Activated T-cell treated with anti-CD3 and anti-CD28 coated beads for 48 hours (primary cell): ENCODE measurements around the gene CEACAM19.
"Not testable (repeated sequence)": the region's sequence is repeated elsewhere in the genome, so short reads cannot be mapped to it uniquely, and the experiment has no call there.

ENCODE experiments used
- DNase-seq: peaks from one replicate; pipeline ENCODE4 v3.0.0-alpha.2; 2020; ENCODE audit warnings: low read depth

CEACAM19 gene

DNA sequence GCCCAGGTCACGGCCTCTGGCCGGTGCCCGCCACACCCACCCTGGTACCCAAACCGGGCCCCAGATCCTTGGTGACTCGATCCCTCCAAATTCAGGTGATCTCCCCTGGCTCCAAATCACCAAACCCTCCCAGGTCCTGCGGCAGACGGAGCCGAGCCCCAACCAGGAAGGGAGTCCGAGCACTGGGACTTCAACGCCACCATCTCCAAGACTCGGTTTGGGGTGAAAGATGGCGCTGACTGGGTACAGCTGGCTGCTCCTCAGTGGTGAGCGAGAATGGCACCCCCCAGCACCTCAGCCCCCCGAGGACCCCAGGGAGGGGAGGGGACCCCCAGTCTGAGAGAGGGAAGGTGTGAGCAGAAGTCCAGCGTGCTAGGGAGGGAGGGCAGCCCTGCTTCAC, 29.9 kb downstream of the CEACAM19 start:
- DNase-seq, result no peak

DNA sequence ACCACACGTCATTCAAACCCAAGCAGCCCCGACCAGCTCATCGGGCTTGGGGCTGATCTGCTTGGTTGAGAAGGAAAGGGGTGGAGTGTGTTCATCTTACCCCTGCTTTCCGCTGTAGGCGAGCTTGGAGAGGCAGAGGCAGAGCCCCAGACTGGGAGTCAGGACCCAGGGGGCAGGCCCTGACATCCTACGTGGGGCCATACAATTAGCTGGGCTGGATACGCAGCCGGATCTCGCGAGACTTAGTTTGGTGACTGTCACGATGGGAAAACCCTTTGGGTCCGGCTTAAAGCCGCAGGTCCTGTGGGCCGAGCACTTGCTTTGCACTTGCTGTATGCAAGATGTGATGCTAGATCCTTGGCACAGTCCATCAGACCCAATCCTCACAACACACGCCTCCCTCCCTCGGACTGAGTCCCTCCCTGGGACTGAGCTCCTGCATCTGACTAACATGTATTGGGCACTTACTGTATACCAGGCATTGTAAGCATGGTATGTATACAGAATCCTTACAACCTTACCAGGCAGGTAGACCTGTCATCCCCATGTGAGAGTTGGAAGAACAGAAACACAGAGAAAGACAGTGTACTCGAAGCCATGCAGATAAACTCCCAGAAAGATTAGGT, 31.4 kb downstream of the CEACAM19 start:
- no peak for DNase-seq

DNA sequence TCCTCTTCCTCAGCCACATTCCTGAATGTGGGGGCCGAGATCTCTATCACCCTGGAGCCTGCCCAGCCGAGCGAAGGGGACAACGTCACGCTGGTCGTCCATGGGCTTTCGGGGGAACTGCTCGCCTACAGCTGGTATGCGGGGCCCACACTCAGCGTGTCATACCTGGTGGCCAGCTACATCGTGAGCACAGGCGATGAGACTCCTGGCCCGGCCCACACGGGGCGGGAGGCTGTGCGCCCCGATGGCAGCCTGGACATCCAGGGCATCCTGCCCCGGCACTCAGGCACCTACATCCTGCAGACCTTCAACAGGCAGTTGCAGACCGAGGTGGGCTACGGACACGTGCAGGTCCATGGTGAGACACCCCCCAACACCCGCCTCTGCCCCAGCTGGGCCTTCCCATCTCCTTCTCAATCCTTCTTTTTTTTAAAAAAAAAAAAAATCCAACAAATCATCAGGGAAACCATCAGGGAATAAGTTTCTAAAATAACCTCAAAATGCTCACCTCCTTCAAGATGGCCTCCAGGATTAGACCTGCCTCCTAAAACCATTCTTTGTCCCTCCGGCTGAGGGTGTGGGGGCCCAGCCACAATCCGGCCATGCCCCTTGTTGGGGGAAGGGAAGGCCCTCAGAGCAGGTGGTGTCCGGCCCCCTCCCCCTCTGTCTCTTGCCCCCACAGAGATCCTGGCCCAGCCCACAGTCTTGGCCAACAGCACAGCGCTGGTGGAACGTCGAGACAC, 32.2 kb downstream of the CEACAM19 start:
- no peak for DNase-seq

DNA sequence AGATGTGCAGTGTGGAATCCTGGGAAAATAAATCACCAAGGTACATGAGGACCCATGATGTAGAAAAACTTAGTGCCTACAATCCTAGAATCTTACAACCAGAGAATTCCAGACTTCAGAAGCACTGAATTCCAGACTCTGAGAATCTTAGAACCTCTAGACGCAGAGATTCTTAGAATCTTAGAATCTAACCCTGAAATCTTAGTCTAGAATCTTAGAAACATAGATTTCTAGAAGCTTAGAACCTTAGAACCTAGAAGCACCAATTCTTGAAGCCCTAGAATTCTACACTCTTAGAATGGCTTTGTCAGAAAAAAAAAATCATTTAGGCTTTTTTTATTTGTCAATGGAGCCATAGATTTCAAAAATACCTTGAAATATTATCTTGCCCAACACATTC, 33.7 kb downstream of the CEACAM19 start:
- DNase-seq, result no peak

DNA sequence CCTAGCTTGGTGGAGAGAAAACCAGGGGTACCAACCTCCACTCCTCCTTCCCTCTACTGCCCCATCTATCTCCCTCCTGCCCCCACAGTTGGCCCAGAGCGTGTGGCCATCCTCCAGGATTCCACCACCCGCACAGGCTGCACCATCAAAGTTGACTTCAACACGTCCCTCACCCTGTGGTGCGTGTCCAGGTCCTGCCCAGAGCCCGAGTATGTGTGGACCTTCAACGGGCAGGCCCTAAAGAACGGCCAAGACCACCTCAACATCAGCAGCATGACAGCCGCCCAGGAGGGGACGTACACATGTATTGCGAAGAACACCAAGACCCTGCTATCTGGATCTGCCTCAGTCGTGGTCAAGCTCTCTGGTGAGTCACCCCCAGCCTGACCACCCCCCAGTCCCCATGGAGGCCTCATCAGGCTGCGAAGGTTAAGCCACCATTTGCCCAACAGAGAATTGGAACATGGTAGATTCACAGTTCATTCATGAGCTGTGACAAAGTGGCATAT, 34.3 kb downstream of the CEACAM19 start:
- DNase-seq, result no peak

DNA sequence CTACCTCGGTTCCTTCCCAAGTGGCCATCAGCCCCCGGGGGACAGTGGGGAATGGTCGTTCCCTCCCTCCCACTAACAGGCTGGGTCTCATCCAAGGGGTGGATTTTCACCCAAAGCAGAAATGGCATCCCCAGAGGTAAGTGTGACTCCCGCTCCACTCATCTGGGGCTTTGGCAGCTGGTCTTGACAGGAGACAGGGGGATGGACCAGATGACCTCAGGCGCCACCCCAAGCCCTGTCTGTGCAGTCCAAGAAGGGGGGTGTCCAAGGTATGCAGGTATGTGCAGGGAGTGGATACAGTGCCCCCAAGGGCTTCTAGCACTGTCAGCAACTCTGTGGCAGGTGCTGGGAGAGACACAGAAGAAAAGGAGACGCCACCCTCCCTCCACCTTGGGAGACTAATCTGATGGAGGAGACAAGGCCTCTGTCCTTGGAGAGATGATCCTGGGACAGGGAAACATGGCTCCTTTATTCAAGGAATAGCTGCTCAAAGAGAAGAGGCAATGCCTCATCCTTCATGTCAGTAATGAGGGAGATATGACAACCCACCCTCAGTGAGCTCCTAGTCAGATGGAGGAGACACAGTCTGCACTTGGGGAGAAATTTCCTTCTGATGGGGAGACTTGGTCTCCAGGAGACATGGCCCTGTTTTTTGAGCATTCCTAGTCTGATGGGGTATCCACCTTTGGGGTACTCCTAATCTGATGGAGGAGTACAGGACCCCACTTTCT, 35.4 kb downstream of the CEACAM19 start:
- no peak for DNase-seq

DNA sequence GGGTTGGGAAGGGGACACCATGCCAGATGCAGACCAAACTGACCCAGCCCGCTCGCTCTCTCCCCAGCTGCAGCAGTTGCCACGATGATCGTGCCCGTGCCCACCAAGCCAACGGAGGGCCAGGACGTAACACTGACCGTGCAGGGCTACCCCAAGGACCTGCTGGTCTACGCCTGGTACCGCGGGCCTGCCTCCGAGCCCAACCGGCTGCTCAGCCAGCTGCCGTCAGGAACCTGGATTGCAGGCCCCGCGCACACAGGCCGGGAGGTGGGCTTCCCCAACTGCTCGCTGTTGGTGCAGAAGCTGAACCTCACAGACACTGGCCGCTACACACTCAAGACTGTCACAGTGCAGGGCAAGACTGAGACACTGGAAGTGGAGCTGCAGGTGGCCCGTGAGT, 36.5 kb downstream of the CEACAM19 start:
- DNase-seq, result no peak

DNA sequence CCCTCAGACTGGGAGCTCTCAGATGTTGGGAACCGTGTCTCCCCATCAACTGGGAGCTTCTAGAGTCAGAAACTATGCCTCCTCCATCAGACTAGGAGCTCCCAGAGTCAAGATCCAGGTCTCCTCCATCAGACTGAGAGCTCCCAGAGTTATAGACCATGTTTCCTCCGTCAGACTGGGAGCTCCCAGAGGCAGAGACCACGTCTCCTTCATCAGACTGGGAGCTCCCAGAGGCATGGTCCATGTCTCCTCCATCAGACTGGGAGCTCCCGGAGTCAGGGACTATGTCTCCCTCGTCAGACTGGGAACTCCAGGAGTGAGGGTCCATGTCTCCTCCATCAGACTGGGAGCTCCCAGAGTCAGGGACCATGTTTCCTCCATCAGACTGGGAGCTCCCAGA, 37.7 kb downstream of the CEACAM19 start:
- DNase-seq, result no peak

DNA sequence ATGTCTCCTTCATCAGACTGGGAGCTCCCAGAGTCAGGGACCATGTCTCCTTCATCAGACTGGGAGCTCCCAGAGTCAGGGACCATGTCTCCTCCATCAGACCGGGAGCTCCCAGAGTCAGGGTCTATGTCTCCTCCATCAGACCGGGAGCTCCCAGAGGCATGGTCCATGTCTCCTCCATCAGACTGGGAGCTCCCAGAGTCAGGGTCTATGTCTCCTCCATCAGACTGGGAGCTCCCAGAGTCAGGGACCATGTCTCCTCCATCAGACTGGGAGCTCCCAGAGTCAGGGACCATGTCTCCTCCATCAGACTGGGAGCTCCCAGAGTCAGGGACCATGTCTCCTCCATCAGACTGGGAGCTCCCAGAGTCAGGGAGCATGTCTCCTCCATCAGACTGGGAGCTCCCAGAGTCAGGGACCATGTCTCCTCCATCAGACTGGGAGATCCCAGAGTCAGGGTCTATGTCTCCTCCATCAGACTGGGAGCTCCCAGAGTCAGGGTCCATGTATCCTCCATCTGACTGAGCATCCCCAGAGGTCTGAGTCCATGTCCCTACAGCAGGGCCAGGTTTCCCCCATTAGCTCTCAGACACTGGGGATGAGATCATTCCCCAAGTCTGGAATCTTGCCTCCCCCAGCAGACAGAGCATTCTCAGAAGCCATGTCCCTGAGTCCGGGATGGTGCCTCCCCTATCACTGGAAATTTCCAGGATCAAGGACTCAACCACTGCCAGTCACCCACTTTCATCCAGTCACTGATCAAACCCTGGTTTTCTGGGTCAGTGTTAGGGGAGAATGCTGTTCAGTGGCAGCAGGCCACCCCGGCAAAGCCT, 38.4 kb downstream of the CEACAM19 start:
- not testable (repeated sequence) for DNase-seq

DNA sequence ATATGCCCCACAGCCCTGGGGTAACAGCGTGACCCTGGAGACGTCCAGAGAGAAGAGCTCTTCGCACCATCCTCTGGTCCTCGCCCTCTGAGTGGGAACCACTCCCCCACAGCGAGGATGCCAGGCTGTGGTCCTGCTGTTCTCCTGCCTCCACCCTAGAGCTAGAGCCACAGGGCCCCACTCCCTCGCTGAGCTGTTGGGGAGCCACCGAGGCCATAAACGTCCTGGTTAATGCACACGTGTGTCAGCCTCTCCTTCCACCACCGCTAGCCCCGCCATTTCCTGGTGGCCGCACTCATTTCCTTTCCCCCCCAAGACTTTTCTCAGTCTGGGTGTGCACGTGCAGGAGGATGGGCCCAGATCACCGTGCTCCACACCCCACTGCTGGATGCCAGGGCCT, 39.2 kb downstream of the CEACAM19 start:
- DNase-seq, result no peak

DNA sequence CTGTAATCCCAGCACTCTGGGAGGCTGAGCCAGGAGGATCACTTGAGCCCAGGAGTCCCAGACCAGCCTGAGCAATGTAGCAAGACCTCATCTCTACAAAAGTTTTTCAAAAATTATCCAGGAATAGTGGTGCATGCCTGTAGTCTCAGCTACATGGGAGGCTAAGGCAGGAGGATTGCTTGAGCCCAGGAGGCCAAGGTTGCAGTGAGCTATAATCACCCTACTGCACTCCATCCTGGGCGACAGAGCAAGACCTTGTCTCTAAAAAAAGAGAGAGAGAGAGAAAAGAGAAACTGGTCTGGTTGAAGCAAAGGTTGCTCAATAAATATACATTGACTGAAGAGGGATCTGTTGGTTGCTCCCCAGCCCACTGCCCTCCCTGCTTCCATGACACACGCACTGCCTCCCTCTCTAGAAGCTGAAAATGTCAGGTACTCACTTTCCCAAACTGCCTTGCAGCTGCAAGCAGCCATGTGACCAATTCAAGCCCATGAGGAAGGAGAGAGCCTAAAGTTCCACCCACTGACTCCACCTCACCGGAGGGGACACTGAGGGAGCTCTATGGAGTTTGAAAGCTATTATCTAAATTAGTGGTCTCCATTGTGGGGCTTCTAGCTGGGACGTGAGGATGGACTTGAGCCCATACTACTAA, 41.7 kb downstream of the CEACAM19 start:
- no peak for DNase-seq

DNA sequence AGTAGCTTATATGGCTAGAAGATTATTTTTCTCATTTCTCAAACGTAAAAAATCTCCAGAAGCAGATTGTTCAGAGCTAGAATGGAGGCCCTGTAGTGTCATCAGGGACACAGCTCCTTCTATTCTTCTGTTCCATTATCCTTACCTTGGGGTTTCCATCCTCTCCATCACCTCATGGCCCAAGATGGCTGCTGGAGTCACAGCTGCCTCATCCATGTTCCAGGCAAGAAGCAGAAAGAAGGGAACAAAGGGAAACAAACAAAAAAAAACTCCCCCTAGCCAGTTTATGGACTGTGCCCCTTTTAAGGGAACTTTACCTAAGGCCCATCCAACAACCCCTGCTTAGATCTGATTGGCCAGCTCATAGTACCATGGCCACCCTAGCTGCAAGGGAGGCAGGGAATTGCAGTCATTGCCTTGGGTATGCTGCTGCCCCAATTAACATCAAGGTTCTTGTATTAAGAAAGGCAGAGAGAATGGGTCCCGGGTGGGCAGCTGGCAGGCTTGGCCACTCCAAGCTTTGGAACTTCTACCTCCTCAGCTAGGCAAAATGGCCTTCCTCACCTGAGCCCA, 43.4 kb downstream of the CEACAM19 start:
- no peak for DNase-seq

DNA sequence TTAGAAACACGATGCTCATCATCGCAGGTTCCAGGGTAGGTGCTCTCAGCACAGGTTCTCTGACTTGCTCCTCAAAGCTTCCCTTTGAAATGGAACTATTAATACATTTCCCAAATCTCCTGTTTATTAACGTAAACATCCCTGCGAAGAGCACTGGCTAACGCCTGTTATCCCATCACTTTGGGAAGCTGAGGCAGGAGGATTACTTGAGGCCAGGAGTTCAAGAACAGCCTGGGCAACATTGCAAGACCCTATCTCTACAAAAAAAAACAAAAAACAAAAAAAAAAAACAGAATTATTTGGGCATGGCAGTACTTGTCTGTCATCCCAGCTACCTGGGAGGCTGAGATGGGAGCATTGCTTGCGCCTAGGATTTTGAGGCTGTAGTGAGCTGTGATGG, 46.3 kb downstream of the CEACAM19 start:
- DNase-seq, result no peak

DNA sequence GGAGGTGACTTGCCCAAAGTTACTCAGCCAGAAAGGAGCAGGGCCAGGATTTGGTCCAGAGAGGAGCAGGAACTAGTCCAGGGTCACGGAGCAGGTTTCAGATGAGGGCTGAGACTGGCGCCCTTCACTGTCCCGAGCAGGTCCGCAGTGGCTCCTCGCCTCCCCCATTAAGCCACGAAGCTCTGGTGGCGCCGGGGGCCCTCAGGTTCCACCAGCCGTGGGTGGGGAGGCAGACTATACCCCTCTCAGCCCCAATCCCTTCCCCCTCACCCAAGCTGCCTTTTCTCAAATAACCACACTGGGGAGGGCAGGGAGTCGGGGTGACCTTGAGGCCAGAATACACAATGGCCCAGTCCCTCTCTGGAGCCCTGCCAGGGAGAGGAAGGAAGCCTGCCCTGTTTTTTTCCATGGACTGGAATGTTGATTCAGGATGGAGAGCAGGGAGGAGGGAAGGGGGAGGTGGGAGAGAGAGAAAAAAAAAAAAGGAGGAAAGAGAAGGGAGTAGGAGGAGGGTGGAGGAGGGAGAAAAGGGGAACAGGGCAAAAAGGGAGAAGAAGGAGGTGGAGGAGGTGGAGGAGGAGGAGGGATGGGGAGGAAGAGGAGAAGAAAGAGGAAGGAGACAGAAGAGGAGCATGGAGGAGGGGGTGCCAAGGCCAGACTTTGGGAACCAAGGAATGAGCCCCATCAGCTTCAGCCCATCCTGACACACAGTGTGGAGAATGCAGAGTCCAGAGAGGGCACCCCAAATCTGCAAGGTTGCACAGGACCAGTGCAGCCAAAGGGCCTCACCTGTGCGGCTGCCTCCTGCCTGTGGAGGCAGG, 47.4 kb downstream of the CEACAM19 start:
- DNase-seq, result no peak

DNA sequence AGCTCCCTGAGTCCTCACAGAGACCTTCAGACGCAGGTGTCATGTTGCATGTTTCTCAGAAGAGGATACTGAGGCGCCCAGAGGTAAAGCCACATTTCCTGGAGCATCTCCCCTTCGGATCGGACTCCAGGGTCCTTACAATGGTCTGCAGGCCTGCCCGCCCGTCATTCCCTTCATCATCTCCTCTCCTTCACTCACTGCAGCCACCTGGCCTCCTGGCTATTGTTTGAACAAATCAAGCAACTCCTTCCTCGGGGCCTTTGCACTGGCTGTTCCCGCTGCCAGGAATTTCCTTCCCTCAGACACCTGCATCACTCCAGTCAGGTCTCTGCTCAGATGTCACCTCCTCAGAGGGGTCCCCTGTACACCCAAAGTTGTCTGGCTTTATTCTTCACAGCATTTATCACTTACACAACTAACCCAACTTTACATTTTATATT, 48.0 kb downstream of the CEACAM19 start:
- no peak for DNase-seq

DNA sequence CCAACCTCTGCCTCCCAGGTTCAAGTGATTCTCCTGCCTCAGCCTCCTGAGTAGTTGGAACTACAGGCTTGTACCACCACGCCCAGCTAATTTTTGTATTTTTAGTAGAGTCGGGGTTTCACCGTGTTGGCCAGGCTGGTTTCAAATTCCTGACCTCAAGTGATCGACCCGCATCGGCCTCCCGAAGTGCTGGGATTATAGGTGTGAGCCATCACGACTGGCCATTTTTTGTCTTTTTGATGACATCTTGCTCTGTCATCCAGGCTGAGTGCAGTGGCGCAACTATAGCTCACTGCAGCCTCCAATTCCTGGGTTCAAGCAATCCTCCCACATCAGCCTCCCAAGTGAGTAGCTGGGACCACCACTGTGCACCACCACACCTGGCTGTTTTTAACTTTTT, 49.1 kb downstream of the CEACAM19 start:
- DNase-seq, result not testable (repeated sequence)

DNA sequence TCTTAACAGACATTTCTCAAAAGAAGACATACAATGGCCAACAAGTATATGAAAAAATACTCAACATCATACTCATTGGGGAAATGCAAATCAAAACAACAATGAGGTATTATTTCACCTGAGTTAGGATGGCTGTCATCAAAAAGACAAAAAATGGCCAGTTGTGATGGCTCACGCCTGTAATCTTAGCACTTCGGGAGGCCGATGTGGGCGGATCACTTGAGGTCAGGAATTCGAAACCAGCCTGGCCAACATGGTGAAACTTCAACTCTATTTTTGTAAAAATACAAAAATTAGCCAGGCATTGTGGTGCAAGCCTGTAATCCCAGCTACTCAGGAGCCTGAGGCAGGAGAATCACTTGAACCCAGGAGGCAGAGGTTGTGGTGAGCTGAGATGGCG, 49.7 kb downstream of the CEACAM19 start:
- no peak for DNase-seq

DNA sequence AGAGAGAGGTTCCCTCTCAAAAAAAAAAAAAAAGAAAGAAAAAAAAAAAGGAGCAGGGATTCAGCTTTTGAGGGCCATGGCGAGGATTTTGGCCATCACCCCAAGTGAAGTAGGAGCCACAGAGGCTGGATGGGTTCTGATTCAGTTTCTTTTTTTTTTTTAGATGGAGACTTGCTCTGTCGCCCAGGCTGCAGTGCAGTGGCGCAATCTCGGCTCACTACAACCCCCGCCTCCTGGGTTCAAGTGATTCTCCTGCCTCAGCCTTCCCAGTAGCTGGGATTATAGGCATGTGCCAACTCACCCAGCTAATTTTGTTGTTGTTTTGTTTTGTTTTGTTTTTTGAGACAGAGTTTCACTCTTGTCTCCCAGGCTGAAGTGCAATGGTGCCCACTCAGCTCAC, 50.1 kb downstream of the CEACAM19 start:
- not testable (repeated sequence) for DNase-seq

DNA sequence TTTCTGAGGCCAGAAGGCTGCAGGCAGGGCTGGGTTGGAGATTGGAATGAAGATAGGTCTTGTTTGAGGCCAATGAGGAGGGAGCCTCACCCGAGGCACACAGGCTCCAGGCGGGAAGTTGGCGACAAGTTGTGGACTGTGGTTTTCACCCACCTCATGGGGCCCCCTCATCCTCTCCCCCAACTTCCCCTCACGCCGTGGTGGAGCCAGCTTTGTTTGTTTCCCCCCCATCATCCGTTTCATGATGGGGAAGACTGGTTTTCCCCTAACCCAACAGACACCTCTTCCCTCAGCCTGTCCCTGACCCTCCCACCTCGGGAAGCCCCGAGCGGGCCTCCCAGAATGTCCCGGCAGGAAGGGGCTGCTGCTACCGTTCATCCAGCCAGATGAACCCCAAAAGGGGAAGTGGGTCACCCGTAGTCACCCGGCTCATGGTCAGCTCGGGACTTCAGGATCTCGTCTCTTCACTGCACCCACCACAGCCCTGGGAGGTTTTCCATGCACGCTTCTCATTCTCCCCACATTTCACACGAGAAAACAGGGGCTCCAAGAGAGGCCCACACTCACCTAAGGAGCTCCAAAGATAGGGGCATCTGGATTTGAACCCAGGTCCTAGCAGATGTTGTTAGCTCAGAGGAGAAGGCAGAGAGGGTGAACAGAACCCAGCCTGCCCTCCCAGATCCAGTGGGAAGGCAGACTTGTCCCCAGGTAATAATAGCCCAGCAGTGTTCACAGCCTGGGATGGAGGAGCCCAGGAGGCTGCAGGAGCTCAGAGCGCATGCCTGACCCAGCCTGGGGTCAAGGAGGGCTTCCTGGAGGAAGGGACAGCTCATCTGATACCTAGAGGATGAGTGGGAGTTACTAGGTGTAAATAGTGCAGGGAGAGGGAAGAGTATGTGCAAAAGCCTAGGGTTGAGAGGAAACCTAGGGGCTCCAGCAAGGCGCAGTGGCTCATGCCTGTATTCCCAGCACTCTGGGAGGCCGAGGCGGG, 51.1 kb downstream of the CEACAM19 start:
- DNase-seq, result no peak
